NB4 (cell line): ENCODE measurements around the gene UBAP1L.

Source experiments
- POLR2A ChIP-seq: IDR thresholded peaks from 2 replicates; pipeline ENCODE4 v1.6.1; 2011; ENCODE audit warnings: mild to moderate bottlenecking; ENCODE audit not compliant: insufficient read length; ENCODE audit errors: extremely low read depth
- TF ChIP-seq, protein P1 (sequence below): IDR thresholded peaks from one replicate; pipeline ENCODE4 v1.5.1; 2012; ENCODE audit warnings: low read depth, low read length
- TF ChIP-seq, protein P2 (sequence below): IDR thresholded peaks from 2 replicates; pipeline ENCODE4 v1.6.1; 2011; ENCODE audit warnings: low read depth, low read length

DNA sequence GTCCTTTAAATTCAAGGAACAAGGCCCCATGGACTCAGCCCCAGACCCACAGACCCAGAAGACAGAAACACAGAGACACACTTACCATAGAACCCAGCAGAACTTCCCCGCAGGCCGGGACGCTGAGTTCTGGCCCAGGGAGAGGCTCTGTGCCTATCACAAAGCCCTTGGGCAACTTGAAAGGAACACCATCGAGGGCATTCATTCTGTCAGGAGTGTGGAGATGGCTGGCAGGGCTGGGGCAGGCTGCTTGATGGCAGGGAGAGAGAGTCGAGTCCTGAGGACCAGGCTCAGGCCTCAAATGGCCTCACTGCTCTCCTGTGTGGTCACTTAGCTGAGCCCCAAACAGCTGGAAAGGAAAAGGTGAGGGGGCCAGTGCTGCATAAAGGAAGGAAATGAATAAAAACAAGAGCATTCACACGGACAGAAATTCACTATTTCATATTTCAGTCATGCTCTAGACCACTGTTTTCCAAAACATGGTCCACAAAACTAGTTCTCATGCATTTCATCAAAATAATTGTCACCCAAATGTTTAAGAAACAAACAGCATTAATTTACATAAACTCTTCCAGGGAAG, 8.9 kb downstream of the UBAP1L start:
- TF ChIP-seq POLR2A = no peak
- TF ChIP-seq, protein P1, sequence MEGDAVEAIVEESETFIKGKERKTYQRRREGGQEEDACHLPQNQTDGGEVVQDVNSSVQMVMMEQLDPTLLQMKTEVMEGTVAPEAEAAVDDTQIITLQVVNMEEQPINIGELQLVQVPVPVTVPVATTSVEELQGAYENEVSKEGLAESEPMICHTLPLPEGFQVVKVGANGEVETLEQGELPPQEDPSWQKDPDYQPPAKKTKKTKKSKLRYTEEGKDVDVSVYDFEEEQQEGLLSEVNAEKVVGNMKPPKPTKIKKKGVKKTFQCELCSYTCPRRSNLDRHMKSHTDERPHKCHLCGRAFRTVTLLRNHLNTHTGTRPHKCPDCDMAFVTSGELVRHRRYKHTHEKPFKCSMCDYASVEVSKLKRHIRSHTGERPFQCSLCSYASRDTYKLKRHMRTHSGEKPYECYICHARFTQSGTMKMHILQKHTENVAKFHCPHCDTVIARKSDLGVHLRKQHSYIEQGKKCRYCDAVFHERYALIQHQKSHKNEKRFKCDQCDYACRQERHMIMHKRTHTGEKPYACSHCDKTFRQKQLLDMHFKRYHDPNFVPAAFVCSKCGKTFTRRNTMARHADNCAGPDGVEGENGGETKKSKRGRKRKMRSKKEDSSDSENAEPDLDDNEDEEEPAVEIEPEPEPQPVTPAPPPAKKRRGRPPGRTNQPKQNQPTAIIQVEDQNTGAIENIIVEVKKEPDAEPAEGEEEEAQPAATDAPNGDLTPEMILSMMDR = no peak
- TF ChIP-seq, protein P2, sequence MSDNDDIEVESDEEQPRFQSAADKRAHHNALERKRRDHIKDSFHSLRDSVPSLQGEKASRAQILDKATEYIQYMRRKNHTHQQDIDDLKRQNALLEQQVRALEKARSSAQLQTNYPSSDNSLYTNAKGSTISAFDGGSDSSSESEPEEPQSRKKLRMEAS = no peak
